K562 (cell line): ENCODE measurements around the gene ELMO1. TPM values are rescaled to one million over a fixed set of nuclear protein-coding genes. Genes with fewer than 3 reads are reported as not detected.

ENCODE experiments used
- ATAC-seq: fragments of 200-7000 bp; cut with Tn5 transposase; 3 replicates; pipeline ENCODE4 v1.9.1; 2020; ENCODE audit warnings: moderate library complexity
- BruUV-seq: library from RNA; stranded (reverse); fragments of 400-500 nt; replicated peaks from 2 replicates; lab custom pipeline; 2021; lab: Mats Ljungman, UMichigan
- CTCF ChIA-PET: fragments of 300-600 bp; formaldehyde crosslinking; extraction: SDS; loops from one replicate; lab custom pipeline; 2021; ENCODE audit warnings: low intra/inter-chr PET ratio; lab: Yijun Ruan, JAX
- POLR2A ChIA-PET: fragments of 300-600, 350-650 bp; sonication (Branson Sonifier 250); formaldehyde crosslinking; extraction: SDS; loops from one replicate; lab custom pipeline; 2021; ENCODE audit warnings: antibody characterized with exemption, inconsistent platforms; lab: Yijun Ruan, JAX
- DNase-seq, 4 experiments: peaks; one replicate each; pipeline versions ENCODE4 v3.0.0 to v3.0.0-alpha.2; 2011 to 2018; ENCODE audit warnings: low spot score in 3 of 4, mixed read lengths in 3 of 4; ENCODE audit errors: extremely low read depth in 1 of 4
- FAIRE-seq: peaks from 2 replicates; lab custom pipeline; 2011; peaks lifted over from hg19 to GRCh38; lab: Jason Lieb, UNC
- H2AFZ ChIP-seq: 2 replicates; pipeline ENCODE4 v1.6.0; 2011; ENCODE audit warnings: low read depth, low read length, control low read depth, inconsistent platforms
- H3K27ac ChIP-seq: fragments of 200-600 bp; 3 replicates; pipeline ENCODE4 v1.8.0; 2011; ENCODE audit warnings: low read depth, mild to moderate bottlenecking, control low read depth, inconsistent platforms, low read length, moderate library complexity, mixed read lengths; ENCODE audit errors: extremely low read depth
- H3K27me3 ChIP-seq, 2 experiments: fragments of 300-600 bp in 1 of 2; 2 replicates in 1 of 2; 3 replicates in 1 of 2; pipeline versions ENCODE4 v1.6.0 to v1.8.0; 2011; ENCODE audit warnings: inconsistent platforms in 2 of 2, low read length in 2 of 2, mild to moderate bottlenecking in 1 of 2, mixed read lengths in 1 of 2, moderate library complexity in 1 of 2; ENCODE audit not compliant: control insufficient read depth in 2 of 2, insufficient read depth in 2 of 2
- H3K36me3 ChIP-seq: fragments of 300-600 bp; 3 replicates; pipeline ENCODE4 v1.8.0; 2011; ENCODE audit warnings: mild to moderate bottlenecking, low read length, inconsistent platforms; ENCODE audit not compliant: control insufficient read depth, insufficient read depth
- H3K4me1 ChIP-seq, 2 experiments: fragments of 200-600 bp in 1 of 2; replicated peaks in 1 of 2; 2 replicates in 1 of 2; 3 replicates in 1 of 2; pipeline versions ENCODE4 v1.5.1 to v1.8.0; 2011; ENCODE audit warnings: inconsistent platforms in 2 of 2, low read length in 2 of 2, mild to moderate bottlenecking in 1 of 2, mixed read lengths in 1 of 2, moderate library complexity in 1 of 2; ENCODE audit not compliant: control insufficient read depth in 2 of 2, insufficient read depth in 2 of 2
- H3K4me2 ChIP-seq: 2 replicates; pipeline ENCODE4 v1.6.1; 2011; ENCODE audit warnings: low read length, control low read depth, inconsistent platforms, mixed read lengths; ENCODE audit not compliant: insufficient read depth
- H3K4me3 ChIP-seq: fragments of 200-600 bp; sonication (generic), shearing (Covaris generic); 2 replicates; pipeline ENCODE4 v1.5.1; 2016; ENCODE audit warnings: control low read depth, inconsistent platforms
- H3K79me2 ChIP-seq: fragments of 200-600 bp; 3 replicates; pipeline ENCODE4 v1.8.0; 2011; ENCODE audit warnings: low read length, inconsistent platforms; ENCODE audit not compliant: control insufficient read depth, insufficient read depth
- H3K9ac ChIP-seq, 2 experiments: 2 replicates each; pipeline versions ENCODE4 v1.6.0 to v1.6.1; 2011; ENCODE audit warnings: low read depth in 2 of 2, low read length in 2 of 2, control low read depth in 1 of 2, inconsistent platforms in 1 of 2, mild to moderate bottlenecking in 1 of 2, mixed read lengths in 1 of 2; ENCODE audit not compliant: insufficient read depth in 1 of 2
- H3K9me1 ChIP-seq: one replicate; pipeline ENCODE4 v1.6.0; 2011; ENCODE audit warnings: inconsistent platforms, mild to moderate bottlenecking, low read length, moderate library complexity; ENCODE audit not compliant: control insufficient read depth, insufficient read depth
- H3K9me3 ChIP-seq: replicated peaks from 2 replicates; pipeline ENCODE4 v1.5.1; 2011; ENCODE audit warnings: low read depth, low read length, inconsistent platforms; ENCODE audit not compliant: control insufficient read depth, insufficient read depth
- H4K20me1 ChIP-seq: replicated peaks from 2 replicates; pipeline ENCODE4 v1.6.1; 2011; ENCODE audit warnings: low read length, inconsistent platforms, mixed read lengths; ENCODE audit not compliant: control insufficient read depth, insufficient read depth
- CTBP1 ChIP-seq: fragments of 450-650 bp; IDR thresholded peaks from 2 replicates; pipeline ENCODE4 v1.6.1; 2016; ENCODE audit warnings: borderline replicate concordance
- ELF2 ChIP-seq: fragments of 250-450 bp; sonication (Bioruptor Pico); IDR thresholded peaks from 2 replicates; pipeline ENCODE4 v1.5.0; 2021; ENCODE audit warnings: mild to moderate bottlenecking
- HEY1 ChIP-seq: fragments of 250-450 bp; sonication (Bioruptor Pico); IDR thresholded peaks from 2 replicates; pipeline ENCODE4 v1.5.0; 2020; ENCODE audit warnings: mild to moderate bottlenecking, moderate library complexity, borderline replicate concordance
- NFXL1 ChIP-seq: fragments of 450-650 bp; formaldehyde crosslinking; IDR thresholded peaks from 2 replicates; pipeline ENCODE4 v1.4.0; 2021; ENCODE audit warnings: mild to moderate bottlenecking
- PHB2 ChIP-seq: fragments of 450-650 bp; IDR thresholded peaks from 2 replicates; pipeline ENCODE4 v1.6.1; 2017; ENCODE audit warnings: low read depth
- POLR2A ChIP-seq: fragments of 450-650 bp; conservative IDR thresholded peaks from 2 replicates; pipeline ENCODE4 v1.6.1; 2016
- RAD51 ChIP-seq: fragments of 450-650 bp; IDR thresholded peaks from 2 replicates; pipeline ENCODE4 v1.7.1; 2016; ENCODE audit warnings: low read depth, mild to moderate bottlenecking, borderline replicate concordance
- RFX5 ChIP-seq: IDR thresholded peaks from 2 replicates; pipeline ENCODE4 v1.6.1; 2011; ENCODE audit warnings: low read depth, mild to moderate bottlenecking, improper control_type of control experiment, low read length
- RREB1 ChIP-seq: fragments of 250-450 bp; sonication (Bioruptor Pico); IDR thresholded peaks from 2 replicates; pipeline ENCODE4 v1.4.0; 2020
- TAF9B ChIP-seq: fragments of 450-650 bp; IDR thresholded peaks from 2 replicates; pipeline ENCODE4 v1.6.1; 2018; ENCODE audit warnings: mild to moderate bottlenecking; ENCODE audit not compliant: partially characterized antibody
- THRA ChIP-seq: fragments of 450-650 bp; IDR thresholded peaks from 2 replicates; pipeline ENCODE4 v1.6.1; 2017; ENCODE audit warnings: mild to moderate bottlenecking, moderate library complexity
- ZFP1 ChIP-seq: fragments of 450-650 bp; formaldehyde crosslinking; IDR thresholded peaks from 2 replicates; pipeline ENCODE4 v1.4.0; 2020; ENCODE audit warnings: mild to moderate bottlenecking, mixed read lengths
- ZNF277 ChIP-seq: fragments of 250-450 bp; sonication (Bioruptor Pico); IDR thresholded peaks from 2 replicates; pipeline ENCODE4 v1.8.0; 2022; ENCODE audit warnings: inconsistent platforms, mild to moderate bottlenecking, moderate library complexity, borderline replicate concordance
- ZNF311 ChIP-seq: fragments of 250-450 bp; sonication (Bioruptor Pico); IDR thresholded peaks from 2 replicates; pipeline ENCODE4 v1.4.0; 2020; ENCODE audit warnings: mild to moderate bottlenecking, moderate library complexity
- ZNF583 ChIP-seq: fragments of 250-450 bp; sonication (Bioruptor Pico); IDR thresholded peaks from 2 replicates; pipeline ENCODE4 v1.4.0; 2020
- WGBS: fragments of 100-300 bp; shearing (Covaris generic); methylation state at CpG from one replicate; pipeline ENCODE4 v1.1.6; 2016; ENCODE audit warnings: low coverage, mixed read lengths; ENCODE audit not compliant: insufficient coverage; ENCODE audit errors: missing lambda C conversion rate; 5-methylcytosine and 5-hydroxymethylcytosine counted together
- in situ Hi-C: fragments of 300-500 bp; cut with MboI; formaldehyde crosslinking; loops from 4 replicates; pipeline ENCODE4 v1.15.0; 2018; ENCODE audit warnings: inconsistent platforms, mixed read lengths
- intact Hi-C: fragments of 100-400 bp; cut with micrococcal nuclease; formaldehyde crosslinking; loops from 2 replicates; pipeline ENCODE4 v1.14.2; 2022
- polyA plus RNA-seq, 8 experiments: library from polyadenylated mRNA; depleted of rRNA in 4 of 8; stranded (reverse) in 5 of 8; unstranded in 3 of 8; fragments of >200 nt; fragmentation: Nextera tagmentation in 2 of 8; fragmentation: Illumina TruSeq in 1 of 8; extraction: Ambion mirVana in 2 of 8; extraction: Trizol in 1 of 8; gene quantifications; 2 replicates each; pipeline versions ENCODE4 v1.2.1 to v1.2.3, GENCODE V29; 2011 to 2014; ENCODE audit warnings: inconsistent platforms in 1 of 8, missing spikeins in 1 of 8
- total RNA-seq, 7 experiments: library from RNA; depleted of rRNA in 6 of 7; stranded (reverse); fragments of >200 nt in 6 of 7; fragmentation: Illumina TruSeq in 2 of 7; extraction: Trizol in 2 of 7; gene quantifications; 2 replicates each; pipeline versions ENCODE4 v1.2.1 to v1.2.3, GENCODE V29; 2011 to 2021; ENCODE audit warnings: low replicate concordance in 1 of 7
- TF ChIP-seq, protein P1 (sequence below): sonication (generic); formaldehyde crosslinking; IDR thresholded peaks from 2 replicates; pipeline ENCODE4 v1.8.0; 2022; ENCODE audit warnings: mild to moderate bottlenecking, low read depth, missing genetic modification reagents

Gene ELMO1
- total and polyA plus RNA-seq, 9 of the 15 experiments (the other 6 are each of a cell fraction or from before 2014, with no cell fraction given): 0.36 to 7.2 (median 3.6) TPM

DNA sequence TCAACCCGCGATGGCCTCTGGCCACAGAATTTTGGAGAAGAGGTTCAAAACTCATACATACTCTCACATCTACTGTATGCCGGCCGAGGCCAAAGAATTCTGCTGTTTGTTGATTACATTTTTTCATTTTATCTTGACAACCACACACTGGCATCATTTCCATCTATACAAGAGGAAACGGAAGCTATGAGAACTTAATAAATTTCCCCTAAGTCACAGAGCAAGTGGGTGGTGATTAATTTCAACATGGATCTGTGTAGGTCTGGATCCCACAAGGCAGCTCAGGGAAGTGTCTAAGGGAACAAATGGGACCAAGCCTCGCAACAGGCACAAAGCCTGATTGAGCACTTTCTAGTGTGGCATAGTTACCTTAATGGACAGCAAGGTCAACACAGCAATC lies 18.0 kb downstream of the ELMO1 start:
- Histone ChIP-seq H3K79me2 (no peaks in the 10 kb centered on the region), H3K4me2 (no peak overlapping the region), H3K36me3 (no peaks in the 10 kb centered on the region), H4K20me1 (no peaks in the 10 kb centered on the region), H3K27ac (no peak overlapping the region), H3K9ac (no peak overlapping the region), H3K4me3 (no peak overlapping the region), H3K9me1 (no peaks in the 10 kb centered on the region), H2AFZ (no peak overlapping the region), H3K27me3 (peaks cover 3 to 6% of the 10 kb centered on the region in 2 experiments; a peak in 1 of 5 replicates), H3K4me1 (no peaks in the 10 kb centered on the region), H3K9me3 (no peaks in the 10 kb centered on the region)
- DNase-seq (no peak), ATAC-seq (no peak), FAIRE-seq (no peak)
- no TSS peak for BruUV-seq
- ChIA-PET POLR2A (interaction anchor here (0.6 kb wide), 2 partner anchors 47 to 154 kb away, joined by 3 read pairs; no protein-coding TSS in a partner anchor), CTCF (no interaction called here)
- in situ Hi-C loops (no loop called here), intact Hi-C loops (no loop called here)
- WGBS: 1% methylated on average over 6 of the region's 6 CpGs
- no peak for TF ChIP-seq ZFP1 (CRISPR knock-in tag)
- TF ChIP-seq POLR2A: no peak
- no peak for TF ChIP-seq RFX5
- no peak for TF ChIP-seq ZNF277 (CRISPR knock-in tag)
- TF ChIP-seq PHB2: no peak
- TF ChIP-seq, protein P1, sequence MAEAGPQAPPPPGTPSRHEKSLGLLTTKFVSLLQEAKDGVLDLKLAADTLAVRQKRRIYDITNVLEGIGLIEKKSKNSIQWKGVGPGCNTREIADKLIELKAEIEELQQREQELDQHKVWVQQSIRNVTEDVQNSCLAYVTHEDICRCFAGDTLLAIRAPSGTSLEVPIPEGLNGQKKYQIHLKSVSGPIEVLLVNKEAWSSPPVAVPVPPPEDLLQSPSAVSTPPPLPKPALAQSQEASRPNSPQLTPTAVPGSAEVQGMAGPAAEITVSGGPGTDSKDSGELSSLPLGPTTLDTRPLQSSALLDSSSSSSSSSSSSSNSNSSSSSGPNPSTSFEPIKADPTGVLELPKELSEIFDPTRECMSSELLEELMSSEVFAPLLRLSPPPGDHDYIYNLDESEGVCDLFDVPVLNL (CRISPR knock-in tag): no peak
- no peak for TF ChIP-seq ELF2 (CRISPR knock-in tag)
- TF ChIP-seq THRA: no peak
- no peak for TF ChIP-seq CTBP1
- TF ChIP-seq HEY1 (CRISPR knock-in tag): no peak
- TF ChIP-seq ZNF311 (CRISPR knock-in tag): no peak
- TF ChIP-seq RREB1: no peak
- TF ChIP-seq TAF9B: no peak
- TF ChIP-seq NFXL1 (CRISPR knock-in tag): no peak
- TF ChIP-seq ZNF583: no peak
- TF ChIP-seq RAD51: no peak
